HepG2 (cell line): ENCODE measurements around the gene SPRTN. TPM values are rescaled to one million over a fixed set of nuclear protein-coding genes. Genes with fewer than 3 reads are reported as not detected.

Source experiments
- ATAC-seq: fragments of 200-7000 bp; cut with Tn5 transposase; 3 replicates; pipeline ENCODE4 v1.9.1; 2020; ENCODE audit warnings: mild to moderate bottlenecking, moderate library complexity
- BruUV-seq: library from RNA; stranded (reverse); fragments of 400-500 nt; replicated peaks from 2 replicates; lab custom pipeline; 2021; lab: Mats Ljungman, UMichigan
- CTCF ChIA-PET: fragments of 300-600 bp; formaldehyde crosslinking; extraction: SDS; loops from one replicate; lab custom pipeline; 2021; ENCODE audit warnings: low total read pairs, inconsistent platforms, low intra/inter-chr PET ratio; lab: Yijun Ruan, JAX
- POLR2A ChIA-PET: fragments of 350-600 bp; sonication (Branson Sonifier 250); formaldehyde crosslinking; loops from one replicate; lab custom pipeline; 2020; ENCODE audit warnings: antibody characterized with exemption, inconsistent platforms; lab: Yijun Ruan, JAX
- DNase-seq: peaks from one replicate; pipeline ENCODE4 v3.0.0-alpha.2; 2015; ENCODE audit warnings: low spot score
- FAIRE-seq: peaks from 3 replicates; lab custom pipeline; 2011; peaks lifted over from hg19 to GRCh38; lab: Jason Lieb, UNC
- H2AFZ ChIP-seq: one replicate; pipeline ENCODE4 v1.6.1; 2011; ENCODE audit warnings: low read length, inconsistent platforms
- H3K27ac ChIP-seq: fragments of 300-600 bp; 3 replicates; pipeline ENCODE4 v1.8.0; 2011; ENCODE audit warnings: mixed run types, mild to moderate bottlenecking, mixed read lengths, low read length, inconsistent platforms; ENCODE audit not compliant: insufficient read depth; ENCODE audit errors: extremely low read length
- H3K27me3 ChIP-seq, 2 experiments: fragments of 200-600 bp in 1 of 2; 2 replicates in 1 of 2; 3 replicates in 1 of 2; pipeline versions ENCODE4 v1.6.0 to v1.8.0; 2011; ENCODE audit warnings: low read length in 2 of 2, mild to moderate bottlenecking in 2 of 2, moderate library complexity in 2 of 2, inconsistent platforms in 1 of 2; ENCODE audit not compliant: insufficient read depth in 2 of 2, control insufficient read depth in 1 of 2
- H3K36me3 ChIP-seq, 2 experiments: fragments of 200-600 bp in 1 of 2; replicated peaks in 1 of 2; 2 replicates in 1 of 2; 3 replicates in 1 of 2; pipeline versions ENCODE4 v1.5.1 to v1.8.0; 2011; ENCODE audit warnings: low read length in 2 of 2, inconsistent platforms in 1 of 2; ENCODE audit not compliant: insufficient read depth in 2 of 2, control insufficient read depth in 1 of 2
- H3K4me1 ChIP-seq: 2 replicates; pipeline ENCODE4 v1.5.1; 2012; ENCODE audit warnings: low read length, inconsistent platforms; ENCODE audit not compliant: insufficient read depth
- H3K4me2 ChIP-seq: 2 replicates; pipeline ENCODE4 v1.6.0; 2011; ENCODE audit warnings: low read depth, low read length, inconsistent platforms
- H3K4me3 ChIP-seq, 3 experiments: fragments of 200-600 bp in 1 of 3; sonication (generic), shearing (Covaris generic) in 1 of 3; replicated peaks in 1 of 3; 2 replicates each; pipeline ENCODE4 v1.5.1; 2011 to 2016; ENCODE audit warnings: low read length in 3 of 3, inconsistent platforms in 2 of 3, low read depth in 2 of 3, mild to moderate bottlenecking in 2 of 3, control low read depth in 1 of 3, mixed read lengths in 1 of 3; ENCODE audit not compliant: insufficient read depth in 1 of 3
- H3K79me2 ChIP-seq: one replicate; pipeline ENCODE4 v1.6.1; 2011; ENCODE audit warnings: low read length, inconsistent platforms; ENCODE audit not compliant: insufficient read depth
- H3K9ac ChIP-seq: 2 replicates; pipeline ENCODE4 v1.6.0; 2011; ENCODE audit warnings: mild to moderate bottlenecking, low read depth, low read length, inconsistent platforms; ENCODE audit not compliant: insufficient read depth
- H3K9me3 ChIP-seq: 2 replicates; pipeline ENCODE4 v1.5.1; 2012; ENCODE audit warnings: mild to moderate bottlenecking, low read length
- H4K20me1 ChIP-seq: 2 replicates; pipeline ENCODE4 v1.6.0; 2011; ENCODE audit warnings: inconsistent platforms, mild to moderate bottlenecking, low read length, moderate library complexity; ENCODE audit not compliant: insufficient read depth
- BCL6 ChIP-seq: IDR thresholded peaks from 2 replicates; pipeline ENCODE4 v1.6.1; 2016; ENCODE audit warnings: missing genetic modification reagents, missing compliant biosample characterization
- CCDC6 ChIP-seq: sonication (generic); formaldehyde crosslinking; IDR thresholded peaks from 2 replicates; pipeline ENCODE4 v1.8.1; 2022; ENCODE audit warnings: mild to moderate bottlenecking, missing genetic modification reagents, moderate library complexity
- DMTF1 ChIP-seq: sonication (generic); formaldehyde crosslinking; IDR thresholded peaks from 2 replicates; pipeline ENCODE4 v1.4.0; 2020; ENCODE audit warnings: mild to moderate bottlenecking, missing genetic modification reagents
- EEA1 ChIP-seq: sonication (generic); formaldehyde crosslinking; IDR thresholded peaks from 2 replicates; pipeline ENCODE4 v1.5.1; 2020; ENCODE audit warnings: mild to moderate bottlenecking, missing genetic modification reagents, borderline replicate concordance
- EHMT2 ChIP-seq: fragments of 200-600 bp; sonication (generic); IDR thresholded peaks from 2 replicates; pipeline ENCODE4 v1.7.0; 2017; ENCODE audit warnings: antibody characterized with exemption, low read depth, low read length, borderline replicate concordance
- GLMP ChIP-seq: sonication (generic); formaldehyde crosslinking; IDR thresholded peaks from 2 replicates; pipeline ENCODE4 v1.9.0; 2021; ENCODE audit warnings: missing genetic modification reagents, mild to moderate bottlenecking, borderline replicate concordance
- HES4 ChIP-seq: sonication (generic); formaldehyde crosslinking; IDR thresholded peaks from 2 replicates; pipeline ENCODE4 v1.9.0; 2021; ENCODE audit warnings: mild to moderate bottlenecking, missing genetic modification reagents, borderline replicate concordance
- HNRNPH1 ChIP-seq: fragments of 200-400 bp; formaldehyde crosslinking; optimal IDR thresholded peaks from 2 replicates; pipeline ENCODE3; 2017; ENCODE audit warnings: mild to moderate bottlenecking, low read depth, low read length
- HOXA7 ChIP-seq: sonication (generic); formaldehyde crosslinking; IDR thresholded peaks from 2 replicates; pipeline ENCODE4 v1.8.1; 2022; ENCODE audit warnings: mild to moderate bottlenecking, missing genetic modification reagents, moderate library complexity
- HOXA9 ChIP-seq: sonication (generic); formaldehyde crosslinking; IDR thresholded peaks from 2 replicates; pipeline ENCODE4 v1.8.1; 2022; ENCODE audit warnings: missing genetic modification reagents, mild to moderate bottlenecking, moderate library complexity, borderline replicate concordance
- MAZ ChIP-seq, 2 experiments: sonication (generic) in 1 of 2; formaldehyde crosslinking in 1 of 2; IDR thresholded peaks; 2 replicates each; pipeline versions ENCODE4 v1.5.0 to v1.6.1; 2012 to 2020; ENCODE audit warnings: low read depth in 2 of 2, mild to moderate bottlenecking in 2 of 2, borderline replicate concordance in 1 of 2, improper control_type of control experiment in 1 of 2, low read length in 1 of 2, missing genetic modification reagents in 1 of 2, moderate library complexity in 1 of 2
- SATB2 ChIP-seq: sonication (generic); formaldehyde crosslinking; IDR thresholded peaks from 2 replicates; pipeline ENCODE4 v1.5.0; 2020; ENCODE audit warnings: missing genetic modification reagents
- SMAD1 ChIP-seq: sonication (generic); formaldehyde crosslinking; IDR thresholded peaks from 2 replicates; pipeline ENCODE4 v1.4.0; 2020; ENCODE audit warnings: missing genetic modification reagents, low read depth, mild to moderate bottlenecking, borderline replicate concordance
- SOX5 ChIP-seq: IDR thresholded peaks from 2 replicates; pipeline ENCODE4 v1.6.1; 2016; ENCODE audit warnings: borderline replicate concordance
- SP2 ChIP-seq: sonication (generic); formaldehyde crosslinking; IDR thresholded peaks from 2 replicates; pipeline ENCODE4 v1.5.1; 2020; ENCODE audit warnings: mild to moderate bottlenecking, missing genetic modification reagents
- TP53 ChIP-seq: sonication (generic); formaldehyde crosslinking; conservative IDR thresholded peaks from 2 replicates; pipeline ENCODE4 v1.4.0; 2020; ENCODE audit warnings: missing genetic modification reagents
- ZBTB7B ChIP-seq: sonication (generic); formaldehyde crosslinking; IDR thresholded peaks from 2 replicates; pipeline ENCODE4 v1.4.0; 2020; ENCODE audit warnings: missing genetic modification reagents
- ZFP1 ChIP-seq: IDR thresholded peaks from 2 replicates; pipeline ENCODE4 v1.6.1; 2016
- ZNF510 ChIP-seq: sonication (generic); formaldehyde crosslinking; IDR thresholded peaks from 2 replicates; pipeline ENCODE4 v1.4.0; 2020; ENCODE audit warnings: low read depth, mild to moderate bottlenecking, missing genetic modification reagents
- ZNF547 ChIP-seq: sonication (generic); formaldehyde crosslinking; IDR thresholded peaks from 2 replicates; pipeline ENCODE4 v1.5.1; 2020; ENCODE audit warnings: mild to moderate bottlenecking, missing genetic modification reagents
- ZNF567 ChIP-seq: sonication (generic); formaldehyde crosslinking; IDR thresholded peaks from 2 replicates; pipeline ENCODE4 v1.8.1; 2023; ENCODE audit warnings: mild to moderate bottlenecking, missing genetic modification reagents, borderline replicate concordance
- ZNF572 ChIP-seq: sonication (generic); formaldehyde crosslinking; IDR thresholded peaks from 2 replicates; pipeline ENCODE4 v1.5.1; 2020; ENCODE audit warnings: mild to moderate bottlenecking, missing genetic modification reagents
- ZNF670 ChIP-seq: sonication (generic); formaldehyde crosslinking; IDR thresholded peaks from 2 replicates; pipeline ENCODE4 v1.8.0; 2022; ENCODE audit warnings: mild to moderate bottlenecking, missing genetic modification reagents, borderline replicate concordance
- ZNF839 ChIP-seq: sonication (generic); formaldehyde crosslinking; IDR thresholded peaks from 2 replicates; pipeline ENCODE4 v1.4.0; 2020; ENCODE audit warnings: missing genetic modification reagents, mild to moderate bottlenecking, borderline replicate concordance
- WGBS: methylation state at CpG from one replicate; pipeline ENCODE4 v1.1.6; 2017; ENCODE audit warnings: low lambda C conversion rate; 5-methylcytosine and 5-hydroxymethylcytosine counted together
- in situ Hi-C: cut with HindIII; loops from 2 replicates; pipeline ENCODE4 v1.10.0; 2017; ENCODE audit warnings: low pct_unique_long_range_greater_than_20kb; ENCODE audit not compliant: extremely low pct_ligation_motif_present
- intact Hi-C: fragments of 100-400 bp; cut with micrococcal nuclease; formaldehyde crosslinking; loops from one replicate; pipeline ENCODE4 v1.10.0; 2022; ENCODE audit not compliant: unreplicated experiment
- polyA plus RNA-seq, 8 experiments: library from polyadenylated mRNA; depleted of rRNA in 3 of 8; stranded (reverse) in 7 of 8; unstranded in 1 of 8; fragments of >200 nt; fragmentation: Illumina TruSeq in 4 of 8; extraction: Trizol in 4 of 8; gene quantifications; 2 replicates each; pipeline versions ENCODE4 v1.2.1 to v1.2.3, GENCODE V29; 2011 to 2016; ENCODE audit warnings: low read depth in 4 of 8, missing spikeins in 1 of 8, mixed read lengths in 1 of 8; ENCODE audit not compliant: insufficient read depth in 1 of 8
- total RNA-seq, 5 experiments: library from RNA; depleted of rRNA; stranded (reverse); fragments of >200 nt; fragmentation: Illumina TruSeq; extraction: Trizol; gene quantifications; 2 replicates each; pipeline ENCODE4 v1.2.3, GENCODE V29; 2016; ENCODE audit warnings: low read depth in 1 of 5

Gene SPRTN
- total and polyA plus RNA-seq, 2 of the 13 experiments (the other 11 are each of a cell fraction or from before 2014, with no cell fraction given) = 4.2 to 15.2 TPM

- no peak for TF ChIP-seq HOXA7
- no peak for TF ChIP-seq SP2 (CRISPR knock-in tag)
- no peak for TF ChIP-seq ZNF839
- no peak for TF ChIP-seq GLMP (CRISPR knock-in tag)
- no peak for TF ChIP-seq SATB2 (CRISPR knock-in tag)
- no peak for TF ChIP-seq ZNF547 (CRISPR knock-in tag)
- TF ChIP-seq SMAD1 (CRISPR knock-in tag) = no peak
- TF ChIP-seq, all 625 proteins: peak for 0
Observed at GRCh38 chr1:231347961-231348360, 9.9 kb downstream of the SPRTN start (continued).

- CTCF ChIA-PET = no interaction called here
- TF ChIP-seq HNRNPH1 (no peak), EHMT2 (no peak), SOX5 (CRISPR knock-in tag) (no peak), ZNF510 (no peak), ZNF670 (CRISPR knock-in tag) (no peak), HOXA9 (CRISPR knock-in tag) (no peak), ZNF572 (CRISPR knock-in tag) (no peak), HES4 (no peak), MAZ (IDR thresholded peaks at IDR 0.05; ENCODE audit: borderline replicate concordance, low read depth, low read length) (no peak), MAZ (CRISPR knock-in tag; IDR thresholded peaks at IDR 0.05; ENCODE audit: low read depth) (no peak), CCDC6 (CRISPR knock-in tag) (no peak), EEA1 (no peak), DMTF1 (CRISPR knock-in tag) (no peak), TP53 (CRISPR knock-in tag) (no peak), BCL6 (CRISPR knock-in tag) (no peak), ZFP1 (CRISPR knock-in tag) (no peak), ZBTB7B (CRISPR knock-in tag) (no peak), ZNF567 (CRISPR knock-in tag) (no peak)
Observed at GRCh38 chr1:231348442-231348841, 10.3 kb downstream of the SPRTN start.

More at GRCh38 chr1:231348442-231348841, 10.3 kb downstream of the SPRTN start:
- 95% methylated on average over 4 of the region's 4 CpGs for WGBS
- no peaks in the 10 kb centered on the region for H3K4me1 ChIP-seq
- peaks cover 15 to 54% of the 10 kb centered on the region in 2 experiments for H3K36me3 ChIP-seq
- no peaks in the 10 kb centered on the region for H3K27me3 ChIP-seq
- POLR2A ChIA-PET = no interaction called here
- DNase-seq (no peak), ATAC-seq (no peak), FAIRE-seq (no peak)
- no peaks in the 10 kb centered on the region for H3K79me2 ChIP-seq
- in situ Hi-C loops = no loop called here
- H3K4me2 ChIP-seq = no peak overlapping the region
- BruUV-seq = no TSS peak
- H3K9ac ChIP-seq = no peak overlapping the region
- no peak overlapping the region for H3K27ac ChIP-seq
- H3K9me3 ChIP-seq = no peaks in the 10 kb centered on the region
- H2AFZ ChIP-seq = no peak overlapping the region
- no peaks in the 10 kb centered on the region for H4K20me1 ChIP-seq
- intact Hi-C loops = no loop called here
- no peak overlapping the region for H3K4me3 ChIP-seq
